Measurements from ENCODE around the gene CPE.

DNA sequence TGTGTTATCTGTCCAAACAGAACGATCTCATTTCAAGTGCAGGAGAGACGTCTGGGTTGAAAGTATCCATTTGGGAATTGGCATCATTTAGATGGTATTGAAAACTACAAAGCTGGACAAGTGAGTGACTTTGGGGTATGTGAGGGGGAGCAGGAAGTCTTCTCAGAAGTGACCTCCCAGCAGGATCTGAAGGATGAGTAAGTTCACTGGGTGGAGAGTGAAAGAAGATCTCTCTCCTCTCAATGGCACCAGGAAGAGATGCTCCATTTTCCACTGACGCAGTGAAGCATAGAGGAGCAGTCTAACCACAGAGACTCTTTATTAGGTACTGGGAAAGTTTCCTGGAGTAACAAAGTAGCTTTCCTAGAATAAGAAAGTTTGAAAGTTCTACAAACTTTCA lies 161.0 kb downstream of the CPE start:
- TF ChIP-seq, protein P1, sequence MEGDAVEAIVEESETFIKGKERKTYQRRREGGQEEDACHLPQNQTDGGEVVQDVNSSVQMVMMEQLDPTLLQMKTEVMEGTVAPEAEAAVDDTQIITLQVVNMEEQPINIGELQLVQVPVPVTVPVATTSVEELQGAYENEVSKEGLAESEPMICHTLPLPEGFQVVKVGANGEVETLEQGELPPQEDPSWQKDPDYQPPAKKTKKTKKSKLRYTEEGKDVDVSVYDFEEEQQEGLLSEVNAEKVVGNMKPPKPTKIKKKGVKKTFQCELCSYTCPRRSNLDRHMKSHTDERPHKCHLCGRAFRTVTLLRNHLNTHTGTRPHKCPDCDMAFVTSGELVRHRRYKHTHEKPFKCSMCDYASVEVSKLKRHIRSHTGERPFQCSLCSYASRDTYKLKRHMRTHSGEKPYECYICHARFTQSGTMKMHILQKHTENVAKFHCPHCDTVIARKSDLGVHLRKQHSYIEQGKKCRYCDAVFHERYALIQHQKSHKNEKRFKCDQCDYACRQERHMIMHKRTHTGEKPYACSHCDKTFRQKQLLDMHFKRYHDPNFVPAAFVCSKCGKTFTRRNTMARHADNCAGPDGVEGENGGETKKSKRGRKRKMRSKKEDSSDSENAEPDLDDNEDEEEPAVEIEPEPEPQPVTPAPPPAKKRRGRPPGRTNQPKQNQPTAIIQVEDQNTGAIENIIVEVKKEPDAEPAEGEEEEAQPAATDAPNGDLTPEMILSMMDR (IDR thresholded peaks at IDR 0.05 in 2 of 3, conservative IDR thresholded peaks at IDR 0.05 in 1 of 3; ENCODE audit: control insufficient read depth in 2 of 3, extremely low read depth in 1 of 3, insufficient read depth in 1 of 3, low read depth in 3 of 3, low read length in 3 of 3) = no peak
- TF ChIP-seq TBL1XR1 (IDR thresholded peaks at IDR 0.05; ENCODE audit: low read depth, low read length) (no peak), POLR2A (IDR thresholded peaks at IDR 0.05; ENCODE audit: low read depth, low read length) (no peak), SMARCA5 (IDR thresholded peaks at IDR 0.05) (no peak), CREB1 (IDR thresholded peaks at IDR 0.05; ENCODE audit: low read depth) (no peak), ZBED1 (IDR thresholded peaks at IDR 0.05; ENCODE audit: borderline replicate concordance) (no peak), EZH2 (IDR thresholded peaks at IDR 0.05; ENCODE audit: borderline replicate concordance, control insufficient read depth, low read depth, low read length) (no peak), RAD21 (IDR thresholded peaks at IDR 0.05; ENCODE audit: insufficient read depth, low read depth, low read length) (no peak)
- TF ChIP-seq, protein P2, sequence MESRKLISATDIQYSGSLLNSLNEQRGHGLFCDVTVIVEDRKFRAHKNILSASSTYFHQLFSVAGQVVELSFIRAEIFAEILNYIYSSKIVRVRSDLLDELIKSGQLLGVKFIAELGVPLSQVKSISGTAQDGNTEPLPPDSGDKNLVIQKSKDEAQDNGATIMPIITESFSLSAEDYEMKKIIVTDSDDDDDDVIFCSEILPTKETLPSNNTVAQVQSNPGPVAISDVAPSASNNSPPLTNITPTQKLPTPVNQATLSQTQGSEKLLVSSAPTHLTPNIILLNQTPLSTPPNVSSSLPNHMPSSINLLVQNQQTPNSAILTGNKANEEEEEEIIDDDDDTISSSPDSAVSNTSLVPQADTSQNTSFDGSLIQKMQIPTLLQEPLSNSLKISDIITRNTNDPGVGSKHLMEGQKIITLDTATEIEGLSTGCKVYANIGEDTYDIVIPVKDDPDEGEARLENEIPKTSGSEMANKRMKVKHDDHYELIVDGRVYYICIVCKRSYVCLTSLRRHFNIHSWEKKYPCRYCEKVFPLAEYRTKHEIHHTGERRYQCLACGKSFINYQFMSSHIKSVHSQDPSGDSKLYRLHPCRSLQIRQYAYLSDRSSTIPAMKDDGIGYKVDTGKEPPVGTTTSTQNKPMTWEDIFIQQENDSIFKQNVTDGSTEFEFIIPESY (IDR thresholded peaks at IDR 0.05) = no peak
- TF ChIP-seq, protein P3, sequence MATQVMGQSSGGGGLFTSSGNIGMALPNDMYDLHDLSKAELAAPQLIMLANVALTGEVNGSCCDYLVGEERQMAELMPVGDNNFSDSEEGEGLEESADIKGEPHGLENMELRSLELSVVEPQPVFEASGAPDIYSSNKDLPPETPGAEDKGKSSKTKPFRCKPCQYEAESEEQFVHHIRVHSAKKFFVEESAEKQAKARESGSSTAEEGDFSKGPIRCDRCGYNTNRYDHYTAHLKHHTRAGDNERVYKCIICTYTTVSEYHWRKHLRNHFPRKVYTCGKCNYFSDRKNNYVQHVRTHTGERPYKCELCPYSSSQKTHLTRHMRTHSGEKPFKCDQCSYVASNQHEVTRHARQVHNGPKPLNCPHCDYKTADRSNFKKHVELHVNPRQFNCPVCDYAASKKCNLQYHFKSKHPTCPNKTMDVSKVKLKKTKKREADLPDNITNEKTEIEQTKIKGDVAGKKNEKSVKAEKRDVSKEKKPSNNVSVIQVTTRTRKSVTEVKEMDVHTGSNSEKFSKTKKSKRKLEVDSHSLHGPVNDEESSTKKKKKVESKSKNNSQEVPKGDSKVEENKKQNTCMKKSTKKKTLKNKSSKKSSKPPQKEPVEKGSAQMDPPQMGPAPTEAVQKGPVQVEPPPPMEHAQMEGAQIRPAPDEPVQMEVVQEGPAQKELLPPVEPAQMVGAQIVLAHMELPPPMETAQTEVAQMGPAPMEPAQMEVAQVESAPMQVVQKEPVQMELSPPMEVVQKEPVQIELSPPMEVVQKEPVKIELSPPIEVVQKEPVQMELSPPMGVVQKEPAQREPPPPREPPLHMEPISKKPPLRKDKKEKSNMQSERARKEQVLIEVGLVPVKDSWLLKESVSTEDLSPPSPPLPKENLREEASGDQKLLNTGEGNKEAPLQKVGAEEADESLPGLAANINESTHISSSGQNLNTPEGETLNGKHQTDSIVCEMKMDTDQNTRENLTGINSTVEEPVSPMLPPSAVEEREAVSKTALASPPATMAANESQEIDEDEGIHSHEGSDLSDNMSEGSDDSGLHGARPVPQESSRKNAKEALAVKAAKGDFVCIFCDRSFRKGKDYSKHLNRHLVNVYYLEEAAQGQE (IDR thresholded peaks at IDR 0.05; ENCODE audit: low read depth, low read length) = no peak

All from GM12878 (cell line).